CD4-positive, CD25-positive, alpha-beta regulatory T cell (primary cell): ENCODE results near the gene NFATC2. TPM values are rescaled to one million over a fixed set of nuclear protein-coding genes. Genes with fewer than 3 reads are reported as not detected.

Source experiments
- ATAC-seq, 2 donors: fragments of 150-1000 bp; cut with Tn5 transposase; one replicate each; pipeline ENCODE4 v1.10.0; 2021; ENCODE audit warnings: low read depth in 2 of 2, moderate number of reproducible peaks in 2 of 2, moderate library complexity in 1 of 2
- DNase-seq, 3 donors: peaks; one replicate each; pipeline versions ENCODE4 v3.0.0 to v3.0.0-alpha.2; 2012 to 2022; ENCODE audit warnings: mixed read lengths in 1 of 3
- H3K27ac ChIP-seq: one replicate; pipeline ENCODE4 v1.7.0; 2013; ENCODE audit warnings: mild to moderate bottlenecking, low read length; ENCODE audit not compliant: insufficient read depth, poor library complexity, severe bottlenecking
- H3K27me3 ChIP-seq: one replicate; pipeline ENCODE4 v1.7.0; 2013; ENCODE audit warnings: low read length; ENCODE audit not compliant: control insufficient read depth, insufficient read depth
- H3K36me3 ChIP-seq: one replicate; pipeline ENCODE4 v1.7.0; 2013; ENCODE audit warnings: mild to moderate bottlenecking, low read length, moderate library complexity; ENCODE audit not compliant: control insufficient read depth, insufficient read depth
- H3K4me1 ChIP-seq: 2 replicates; pipeline ENCODE4 v1.7.0; 2013; ENCODE audit warnings: mild to moderate bottlenecking, low read length; ENCODE audit not compliant: insufficient read depth, control insufficient read depth, poor library complexity, severe bottlenecking
- H3K4me3 ChIP-seq: one replicate; pipeline ENCODE4 v1.7.0; 2013; ENCODE audit warnings: low read depth, mild to moderate bottlenecking, low read length, moderate library complexity
- H3K9me3 ChIP-seq, 2 experiments: 1 replicate in 1 of 2; 2 replicates in 1 of 2; pipeline ENCODE4 v1.7.0; 2013; ENCODE audit warnings: low read length in 2 of 2, mild to moderate bottlenecking in 1 of 2, moderate library complexity in 1 of 2; ENCODE audit not compliant: control insufficient read depth in 2 of 2
- H3K27ac Mint-ChIP-seq, 3 donors: one replicate each; pipeline ENCODE4 v1.8.0; 2020 to 2022; ENCODE audit warnings: mild to moderate bottlenecking in 3 of 3, mixed read lengths in 3 of 3, moderate library complexity in 2 of 3
- H3K27me3 Mint-ChIP-seq: one replicate; pipeline ENCODE4 v1.8.0; 2022; ENCODE audit warnings: mild to moderate bottlenecking, mixed read lengths
- H3K36me3 Mint-ChIP-seq: one replicate; pipeline ENCODE4 v1.8.0; 2020; ENCODE audit warnings: mixed read lengths
- H3K4me1 Mint-ChIP-seq, 4 donors: one replicate each; pipeline ENCODE4 v1.8.0; 2020 to 2022; ENCODE audit warnings: mixed read lengths in 4 of 4, mild to moderate bottlenecking in 1 of 4
- H3K4me3 Mint-ChIP-seq, 4 donors: one replicate each; pipeline ENCODE4 v1.8.0; 2020 to 2022; ENCODE audit warnings: mild to moderate bottlenecking in 4 of 4, mixed read lengths in 4 of 4, moderate library complexity in 3 of 4
- H3K9me3 Mint-ChIP-seq, 7 donors: one replicate each; pipeline ENCODE4 v1.8.0; 2020 to 2022; ENCODE audit warnings: mixed read lengths in 7 of 7, mild to moderate bottlenecking in 3 of 7, moderate library complexity in 2 of 7
- polyA plus RNA-seq, 4 donors: library from polyadenylated mRNA; unstranded; fragments of 300-500 nt; fragmentation: Illumina TruSeq; gene quantifications; one replicate each; pipeline ENCODE4 v1.2.3, GENCODE V29; 2021
- total RNA-seq: library from RNA; stranded (reverse); gene quantifications from one replicate; pipeline ENCODE4 v1.2.3, GENCODE V29; 2022

Gene NFATC2
- total and polyA plus RNA-seq, 5 donors from 2014 or later = 11.0 to 56.8 (median 14.2) TPM

DNA sequence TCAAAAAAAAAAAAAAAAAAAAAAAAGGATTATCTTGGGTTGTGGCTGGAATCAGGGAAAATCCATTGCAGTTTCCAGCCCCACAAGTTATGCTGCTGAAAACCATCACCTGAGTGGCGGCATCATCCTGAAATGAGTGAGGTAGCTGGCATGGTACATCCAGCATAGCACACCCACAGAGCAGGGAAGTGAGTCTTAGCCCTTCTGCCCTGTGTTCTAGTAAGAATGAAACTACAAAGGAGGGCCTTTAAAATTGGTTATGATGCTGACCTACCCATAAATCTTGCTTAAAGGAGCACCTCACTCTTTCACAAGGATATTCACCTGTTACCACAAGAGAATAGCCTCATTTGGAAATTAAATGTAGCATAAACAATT is 119.2 kb downstream of the NFATC2 start:
- Histone ChIP-seq H3K36me3 (peaks cover 39% of the 10 kb centered on the region), H3K27ac (peak overlapping the region; percentile 25), H3K4me1 (peaks cover 36% of the 10 kb centered on the region), H3K9me3 (no peaks in the 10 kb centered on the region), H3K4me3 (no peak overlapping the region), H3K27me3 (no peaks in the 10 kb centered on the region)
- ATAC-seq (no peak), DNase-seq (peak in 1 of 3 donors; percentile 48)
- no peaks in the 10 kb centered on the region for H3K27me3 Mint-ChIP-seq
- no peaks in the 10 kb centered on the region for H3K9me3 Mint-ChIP-seq
- peaks cover 35 to 65% (median 52%) of the 10 kb centered on the region in 4 donors for H3K4me1 Mint-ChIP-seq
- H3K4me3 Mint-ChIP-seq = peak overlapping the region in 1 of 4 donors; percentile 66
- H3K36me3 Mint-ChIP-seq = peaks cover 23% of the 10 kb centered on the region
- peak overlapping the region; percentile 77 to 97 (median 84) for H3K27ac Mint-ChIP-seq

DNA sequence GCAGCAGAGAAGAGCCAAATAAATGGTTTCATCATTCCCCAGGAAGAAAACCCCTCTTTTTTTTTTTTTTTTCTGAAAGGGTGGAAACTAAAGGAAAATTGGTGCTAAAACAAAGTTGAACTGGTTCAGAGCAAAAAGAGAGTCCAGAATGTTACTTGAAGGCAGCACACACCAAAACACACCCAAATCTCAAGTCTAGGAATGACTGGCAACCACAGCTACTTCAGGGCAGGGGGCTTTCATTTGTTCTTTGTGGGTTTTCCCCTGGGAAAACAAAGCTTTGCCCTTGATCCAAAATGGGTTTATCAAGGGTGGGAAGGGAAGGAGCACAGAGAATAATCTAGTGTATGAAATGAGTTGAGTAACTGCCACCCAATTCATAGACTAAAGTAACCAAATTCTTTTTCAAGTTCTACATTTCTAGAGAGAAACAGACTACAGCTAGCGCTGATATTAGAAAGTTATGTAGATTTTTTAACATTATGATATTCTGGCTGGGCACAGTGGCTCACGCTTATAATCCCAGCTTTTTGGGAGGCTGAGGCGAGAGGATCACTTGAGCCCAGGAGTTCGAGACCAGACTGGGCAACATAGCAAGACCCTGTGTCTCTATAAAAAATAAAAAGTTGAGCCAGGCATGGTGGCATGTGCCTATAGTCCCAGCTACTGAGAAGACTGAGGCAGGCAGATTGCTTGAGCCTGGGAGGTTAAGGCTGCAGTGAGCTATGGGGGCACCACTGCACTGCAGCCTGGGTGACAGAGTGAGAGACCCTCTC is 119.8 kb downstream of the NFATC2 start:
- no peaks in the 10 kb centered on the region for H3K9me3 ChIP-seq
- ATAC-seq (no peak), DNase-seq (no peak)
- H3K4me3 ChIP-seq = no peak overlapping the region
- peak overlapping the region; percentile 25 for H3K27ac ChIP-seq
- H3K27ac Mint-ChIP-seq = peak overlapping the region; percentile 48 to 55 (median 54)
- H3K27me3 ChIP-seq = no peaks in the 10 kb centered on the region
- no peaks in the 10 kb centered on the region for H3K9me3 Mint-ChIP-seq
- H3K27me3 Mint-ChIP-seq = no peaks in the 10 kb centered on the region
- H3K4me1 Mint-ChIP-seq = peaks cover 34 to 62% (median 47%) of the 10 kb centered on the region in 4 donors
- peak overlapping the region in 1 of 4 donors; percentile 26 for H3K4me3 Mint-ChIP-seq
- H3K36me3 Mint-ChIP-seq = peaks cover 18% of the 10 kb centered on the region
- peaks cover 36% of the 10 kb centered on the region for H3K4me1 ChIP-seq
- peaks cover 39% of the 10 kb centered on the region for H3K36me3 ChIP-seq

DNA sequence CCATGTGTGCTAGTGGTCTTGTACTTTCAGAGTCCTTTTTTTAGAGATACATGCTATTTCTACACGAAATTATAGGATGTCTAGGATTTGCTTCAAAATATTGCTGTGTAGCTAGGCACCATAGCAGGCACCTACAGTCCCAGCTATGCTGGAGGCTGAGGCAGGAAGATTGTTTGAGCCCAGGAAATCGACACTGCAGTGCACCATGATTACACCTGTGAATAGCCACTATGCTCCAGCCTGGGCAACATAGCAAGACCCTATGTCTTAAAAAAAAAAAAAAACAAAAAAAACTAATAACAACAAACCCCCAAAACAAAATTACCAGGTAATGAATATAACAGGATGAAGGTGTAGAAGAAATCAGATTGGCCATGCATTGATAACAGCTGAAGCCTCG is 121.7 kb downstream of the NFATC2 start:
- Histone ChIP-seq H3K9me3 (no peaks in the 10 kb centered on the region), H3K27me3 (no peaks in the 10 kb centered on the region), H3K4me3 (no peak overlapping the region), H3K4me1 (peaks cover 43% of the 10 kb centered on the region), H3K36me3 (peaks cover 33% of the 10 kb centered on the region), H3K27ac (peak overlapping the region; percentile 44)
- Mint-ChIP-seq H3K4me3 (no peak overlapping the region), H3K27ac (peak overlapping the region in 1 of 3 donors; percentile 54), H3K4me1 (peaks cover 34 to 72% (median 51%) of the 10 kb centered on the region in 4 donors), H3K27me3 (no peaks in the 10 kb centered on the region), H3K36me3 (peaks cover 22% of the 10 kb centered on the region), H3K9me3 (no peaks in the 10 kb centered on the region)
- ATAC-seq = no peak
- no peak for DNase-seq

DNA sequence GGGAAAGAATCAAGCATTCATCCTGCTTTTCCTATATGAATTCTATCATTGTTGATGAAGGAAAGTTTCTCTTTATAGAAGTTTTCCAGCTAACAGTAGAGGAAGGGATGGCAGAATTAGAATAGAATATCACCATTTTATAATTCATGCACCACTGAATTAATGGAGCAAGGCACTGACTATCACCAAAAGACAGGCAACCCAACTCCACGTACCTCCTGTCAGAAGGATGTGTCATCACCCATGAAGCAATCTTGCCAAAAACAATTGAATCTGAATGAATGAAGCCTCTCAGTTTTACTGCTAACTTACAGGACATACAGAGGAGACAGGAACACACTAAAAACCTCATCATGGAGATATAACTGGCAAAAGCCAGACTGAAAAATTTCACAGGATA is 122.4 kb downstream of the NFATC2 start:
- H3K4me1 ChIP-seq = peaks cover 39% of the 10 kb centered on the region
- peaks cover 38% of the 10 kb centered on the region for H3K36me3 ChIP-seq
- H3K27me3 ChIP-seq = no peaks in the 10 kb centered on the region
- no peak overlapping the region for H3K27ac ChIP-seq
- H3K9me3 ChIP-seq = no peaks in the 10 kb centered on the region
- no peaks in the 10 kb centered on the region for H3K27me3 Mint-ChIP-seq
- H3K4me3 ChIP-seq = no peak overlapping the region
- no peak overlapping the region for H3K4me3 Mint-ChIP-seq
- peaks cover 34 to 73% (median 53%) of the 10 kb centered on the region in 4 donors for H3K4me1 Mint-ChIP-seq
- peaks cover 22% of the 10 kb centered on the region for H3K36me3 Mint-ChIP-seq
- H3K9me3 Mint-ChIP-seq = peaks cover 0 to 2% (median 0%) of the 10 kb centered on the region in 7 donors
- H3K27ac Mint-ChIP-seq = peak overlapping the region in 2 of 3 donors; percentile 76 to 82
- DNase-seq (no peak), ATAC-seq (no peak)

DNA sequence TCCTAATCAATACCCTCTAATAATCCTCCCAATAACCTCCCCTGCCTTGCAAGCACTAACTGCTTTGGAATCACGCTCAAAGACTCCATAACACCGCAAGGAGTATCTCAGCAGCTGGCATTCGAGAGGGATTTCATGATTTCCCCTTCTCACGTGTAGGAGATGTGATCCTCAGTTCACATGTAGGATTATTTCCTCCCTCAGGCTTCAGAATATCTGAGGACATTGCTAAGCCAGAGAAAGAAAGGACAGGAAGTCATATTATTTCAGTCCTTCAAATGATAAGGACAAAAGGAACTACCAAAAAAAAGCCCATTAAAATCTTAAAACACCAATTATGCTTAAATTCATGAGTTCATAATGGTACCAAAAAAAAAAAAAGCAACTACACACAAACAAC is 122.9 kb downstream of the NFATC2 start:
- H3K4me3 Mint-ChIP-seq = no peak overlapping the region
- no peak overlapping the region for H3K27ac ChIP-seq
- ATAC-seq = no peak

DNA sequence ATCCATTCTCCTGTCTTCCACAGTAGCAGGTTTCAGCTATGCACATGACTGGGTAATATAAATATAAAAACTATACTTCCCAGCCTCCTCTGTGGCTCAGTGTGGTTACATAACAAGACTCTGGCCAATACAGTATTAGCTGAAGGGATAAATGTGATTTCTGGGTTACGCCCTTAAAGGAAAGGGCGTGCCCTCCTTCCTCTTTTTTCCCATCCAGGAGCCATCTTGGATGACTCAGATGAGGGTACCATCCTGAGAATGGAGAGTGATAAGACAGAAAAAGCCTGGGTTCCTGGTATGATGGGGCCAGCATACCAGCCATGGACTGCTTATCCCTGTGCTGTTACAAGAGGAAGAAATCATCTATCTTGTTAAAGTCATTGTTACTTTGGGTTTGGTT is 123.3 kb downstream of the NFATC2 start:
- Histone ChIP-seq H3K36me3 (peaks cover 38% of the 10 kb centered on the region), H3K9me3 (no peaks in the 10 kb centered on the region), H3K4me3 (no peak overlapping the region), H3K4me1 (peaks cover 36% of the 10 kb centered on the region), H3K27ac (no peak overlapping the region), H3K27me3 (no peaks in the 10 kb centered on the region)
- no peak for ATAC-seq
- H3K4me1 Mint-ChIP-seq = peaks cover 27 to 73% (median 51%) of the 10 kb centered on the region in 4 donors
- H3K27me3 Mint-ChIP-seq = no peaks in the 10 kb centered on the region
- peaks cover 18% of the 10 kb centered on the region for H3K36me3 Mint-ChIP-seq
- H3K4me3 Mint-ChIP-seq = no peak overlapping the region
- H3K27ac Mint-ChIP-seq = peak overlapping the region; percentile 69 to 82 (median 76)
- peaks cover 0 to 2% (median 0%) of the 10 kb centered on the region in 7 donors for H3K9me3 Mint-ChIP-seq
- no peak for DNase-seq

More for the DNA sequence above, 122.9 kb downstream of the NFATC2 start:
- H3K9me3 Mint-ChIP-seq = peaks cover 0 to 2% (median 0%) of the 10 kb centered on the region in 7 donors
- peaks cover 39% of the 10 kb centered on the region for H3K4me1 ChIP-seq
- peak overlapping the region; percentile 69 to 82 (median 76) for H3K27ac Mint-ChIP-seq
- H3K27me3 ChIP-seq = no peaks in the 10 kb centered on the region
- no peak for DNase-seq
- H3K4me1 Mint-ChIP-seq = peaks cover 30 to 73% (median 51%) of the 10 kb centered on the region in 4 donors
- H3K36me3 ChIP-seq = peaks cover 38% of the 10 kb centered on the region
- H3K27me3 Mint-ChIP-seq = no peaks in the 10 kb centered on the region
- peaks cover 19% of the 10 kb centered on the region for H3K36me3 Mint-ChIP-seq
- no peak overlapping the region for H3K4me3 ChIP-seq
- no peaks in the 10 kb centered on the region for H3K9me3 ChIP-seq

DNA sequence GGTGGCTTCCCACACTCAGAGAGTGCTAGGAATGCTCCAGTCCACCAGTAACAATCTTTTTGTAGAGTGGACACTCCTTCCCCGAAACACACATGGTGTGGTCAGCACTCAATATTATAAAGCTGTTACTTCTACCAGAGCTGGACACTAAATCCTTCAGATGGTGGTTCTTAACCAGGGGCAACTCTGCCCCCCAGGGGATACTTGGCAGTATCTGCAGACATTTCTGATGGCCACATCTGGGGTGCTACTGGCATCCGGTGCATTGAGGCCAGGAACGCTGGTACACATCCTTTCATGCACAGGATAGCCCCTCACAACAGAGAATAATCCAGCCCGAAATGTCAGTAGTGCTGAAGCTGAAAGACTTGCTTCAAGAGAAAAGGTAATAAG is 124.4 kb downstream of the NFATC2 start:
- Mint-ChIP-seq H3K4me1 (peaks cover 25 to 75% (median 46%) of the 10 kb centered on the region in 4 donors), H3K27me3 (no peaks in the 10 kb centered on the region), H3K4me3 (no peak overlapping the region), H3K36me3 (peaks cover 22% of the 10 kb centered on the region), H3K27ac (peak overlapping the region in 2 of 3 donors; percentile 56 to 78), H3K9me3 (peaks cover 0 to 2% (median 0%) of the 10 kb centered on the region in 7 donors)
- no peak for ATAC-seq
- Histone ChIP-seq H3K9me3 (no peaks in the 10 kb centered on the region), H3K27ac (no peak overlapping the region), H3K4me1 (peaks cover 34% of the 10 kb centered on the region), H3K4me3 (no peak overlapping the region), H3K27me3 (no peaks in the 10 kb centered on the region), H3K36me3 (peaks cover 32% of the 10 kb centered on the region)
- no peak for DNase-seq
